GM23248 (cell line): ENCODE measurements around the gene USP51.

ENCODE experiments used
- EZH2 ChIP-seq: fragments of 200-600 bp; sonication (generic); IDR thresholded peaks from 2 replicates; pipeline ENCODE4 v1.6.1; 2018; ENCODE audit warnings: antibody characterized with exemption, mild to moderate bottlenecking; ENCODE audit not compliant: insufficient read depth, poor library complexity, severe bottlenecking
- EZH2phosphoT487 ChIP-seq: fragments of 200-600 bp; sonication (generic); IDR thresholded peaks from 2 replicates; pipeline ENCODE4 v1.6.1; 2018; ENCODE audit warnings: antibody characterized with exemption, moderate library complexity, mild to moderate bottlenecking, low read depth; ENCODE audit not compliant: insufficient read depth

DNA sequence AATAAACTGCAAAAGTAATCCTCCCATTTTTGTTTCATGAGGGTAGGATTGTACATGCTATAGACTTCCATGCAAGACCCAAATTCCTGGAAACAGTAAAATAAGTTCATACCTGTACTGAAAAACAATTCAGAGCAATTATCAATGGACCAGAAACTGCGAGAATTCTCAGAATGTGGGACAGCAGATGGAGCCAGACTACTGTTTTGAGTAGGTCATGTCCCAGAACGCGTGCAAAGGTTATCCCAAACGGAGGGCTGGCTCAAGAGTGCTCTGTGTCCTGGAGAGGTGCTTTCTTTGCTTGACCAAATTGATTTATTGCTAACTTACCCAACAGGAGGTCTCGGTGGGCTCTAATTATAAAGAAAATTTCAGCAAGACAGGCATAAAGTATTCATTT is 39.4 kb downstream of the USP51 start:
- TF ChIP-seq EZH2 (no peak), EZH2phosphoT487 (no peak)
